Stimulated activated CD4-positive, alpha-beta T cell treated with anti-CD3 and anti-CD28 coated beads, Interleukin-2, amount 100 ng/mL, for 4 hours (primary cell): ENCODE measurements around the gene FOXO1.

Experiments used
- DNase-seq: peaks from one replicate; pipeline ENCODE4 v3.0.0-alpha.2; 2020; ENCODE audit warnings: low read depth

FOXO1 gene

GRCh38 chr13:40540328-40541044 is 126.0 kb downstream of the FOXO1 start:
- no peak for DNase-seq

GRCh38 chr13:40539576-40540327 is 126.7 kb downstream of the FOXO1 start:
- DNase-seq, result no peak

- DNase-seq, result no peak
Observed at GRCh38 chr13:40537146-40537895, 129.1 kb downstream of the FOXO1 start.

GRCh38 chr13:40536443-40537113 is 129.9 kb downstream of the FOXO1 start:
- DNase-seq, result no peak

- no peak for DNase-seq
Observed at GRCh38 chr13:40535345-40535836, 131.1 kb downstream of the FOXO1 start.

- DNase-seq, result no peak
Observed at GRCh38 chr13:40534456-40534855, 132.0 kb downstream of the FOXO1 start.

GRCh38 chr13:40533072-40533471 is 133.4 kb downstream of the FOXO1 start:
- DNase-seq, result no peak

- DNase-seq, result no peak
Observed at GRCh38 chr13:40530961-40531360, 135.5 kb downstream of the FOXO1 start.

- no peak for DNase-seq
Observed at GRCh38 chr13:40528881-40529280, 137.6 kb downstream of the FOXO1 start.

GRCh38 chr13:40527914-40528313 is 138.5 kb downstream of the FOXO1 start:
- no peak for DNase-seq

- DNase-seq, result no peak
Observed at GRCh38 chr13:40522282-40522681, 144.2 kb downstream of the FOXO1 start.

- DNase-seq, result no peak
Observed at GRCh38 chr13:40520916-40521315, 145.5 kb downstream of the FOXO1 start.

- no peak for DNase-seq
Observed at GRCh38 chr13:40519637-40520036, 146.8 kb downstream of the FOXO1 start.

- DNase-seq, result peak; percentile 47
Observed at GRCh38 chr13:40518481-40518882, 148.0 kb downstream of the FOXO1 start.

GRCh38 chr13:40517486-40518480 is 148.7 kb downstream of the FOXO1 start:
- no peak for DNase-seq

GRCh38 chr13:40515702-40516101 is 150.7 kb downstream of the FOXO1 start:
- no peak for DNase-seq

GRCh38 chr13:40514802-40515201 is 151.6 kb downstream of the FOXO1 start:
- DNase-seq, result no peak

GRCh38 chr13:40509876-40510275 is 156.6 kb downstream of the FOXO1 start:
- no peak for DNase-seq

- DNase-seq, result no peak
Observed at GRCh38 chr13:40508767-40509342, 157.6 kb downstream of the FOXO1 start.

GRCh38 chr13:40508127-40508526 is 158.3 kb downstream of the FOXO1 start:
- DNase-seq, result no peak
